Spleen (tissue), 11 donors: ENCODE data around the gene ZNRF3. TPM values are rescaled to one million over a fixed set of nuclear protein-coding genes. Genes with fewer than 3 reads are reported as not detected.

Source experiments
- DNase-seq: peaks from one replicate; pipeline ENCODE4 v3.0.0-alpha.2; 2020
- H3K27ac ChIP-seq, 8 donors: fragments of 200-600 bp; sonication (generic) in 7 of 8; 1 replicate in 4 of 8; 2 replicates in 4 of 8; pipeline versions ENCODE4 v1.5.0 to v1.8.0; 2016 to 2021; ENCODE audit warnings: inconsistent platforms in 4 of 8, mild to moderate bottlenecking in 4 of 8, moderate library complexity in 1 of 8
- H3K27me3 ChIP-seq, 7 donors: fragments of 200-600 bp; sonication (generic) in 6 of 7; replicated peaks in 1 of 7; 1 replicate in 4 of 7; 2 replicates in 3 of 7; pipeline versions ENCODE4 v1.5.0 to v1.8.0; 2016 to 2021; ENCODE audit warnings: inconsistent platforms in 3 of 7, mild to moderate bottlenecking in 1 of 7
- H3K36me3 ChIP-seq, 6 donors: fragments of 200-600 bp; sonication (generic) in 5 of 6; 1 replicate in 4 of 6; 2 replicates in 2 of 6; pipeline versions ENCODE4 v1.5.0 to v1.8.0; 2016 to 2021; ENCODE audit warnings: inconsistent platforms in 2 of 6
- H3K4me1 ChIP-seq, 6 donors: fragments of 200-600 bp; sonication (generic) in 5 of 6; 1 replicate in 3 of 6; 2 replicates in 3 of 6; pipeline versions ENCODE4 v1.5.0 to v1.8.0; 2016 to 2021; ENCODE audit warnings: inconsistent platforms in 3 of 6
- H3K4me3 ChIP-seq, 8 donors: fragments of 200-600 bp; sonication (generic) in 7 of 8; 1 replicate in 4 of 8; 2 replicates in 4 of 8; pipeline versions ENCODE4 v1.5.0 to v1.8.0; 2016 to 2021; ENCODE audit warnings: inconsistent platforms in 4 of 8, mild to moderate bottlenecking in 4 of 8, moderate library complexity in 2 of 8
- H3K9me3 ChIP-seq, 8 donors: fragments of 200-600 bp; sonication (generic) in 7 of 8; 1 replicate in 4 of 8; 2 replicates in 4 of 8; pipeline versions ENCODE4 v1.5.0 to v1.8.0; 2016 to 2021; ENCODE audit warnings: inconsistent platforms in 4 of 8
- POLR2A ChIP-seq, 3 donors: fragments of 450-650 bp; IDR thresholded peaks; one replicate each; pipeline ENCODE4 v1.5.1; 2017; ENCODE audit warnings: antibody characterized with exemption in 3 of 3, mild to moderate bottlenecking in 1 of 3
- POLR2AphosphoS5 ChIP-seq, 3 donors: sonication (generic); formaldehyde crosslinking; IDR thresholded peaks; one replicate each; pipeline ENCODE4 v1.5.1; 2017; ENCODE audit warnings: antibody characterized with exemption in 3 of 3
- WGBS, 5 donors: extraction: QIAGEN DNeasy Blood & Tissue Kit in 3 of 5; methylation state at CpG; one replicate each; pipeline versions ENCODE4 v1.1.5 to v1.1.7; 2013 to 2018; 5-methylcytosine and 5-hydroxymethylcytosine counted together
- intact Hi-C: fragments of 100-400 bp; cut with DNase I; formaldehyde crosslinking; loops from one replicate; pipeline ENCODE4 v1.15.0; 2023; ENCODE audit warnings: low total_unique reads
- polyA plus RNA-seq, 3 donors: library from polyadenylated mRNA; stranded (reverse); fragments of 200-250 nt; gene quantifications; one replicate each; pipeline ENCODE4 v1.2.1, GENCODE V29; 2013
- total RNA-seq, 7 donors: library from RNA; depleted of rRNA in 3 of 7; stranded (reverse); fragments of >200 nt in 3 of 7; fragmentation: NEBNext Ultra II Directional in 4 of 7; extraction: Animal tissue kit (Norgen Biotek cat#: 25700) in 4 of 7; gene quantifications; one replicate each; pipeline versions ENCODE4 v1.1.0 to v1.2.1, GENCODE V29; 2016 to 2021
- TF ChIP-seq, protein P1 (sequence below), 11 experiments: fragments of 200-600 bp in 7 of 11; fragments of 450-650 bp in 4 of 11; sonication (generic) in 4 of 11; IDR thresholded peaks in 8 of 11; conservative IDR thresholded peaks in 3 of 11; 1 replicate in 7 of 11; 2 replicates in 4 of 11; pipeline versions ENCODE4 v1.4.0 to v1.8.0; 2016 to 2021; ENCODE audit warnings: antibody characterized with exemption in 11 of 11, inconsistent platforms in 4 of 11, mild to moderate bottlenecking in 1 of 11
- donor health status: healthy with polysubstance abuse.
- donor health status: DM: no; HTN: no; CAD: no; lungs with moderate emphysema.
- donor health status: DM: no; HTN: no; CAD: no.
- donor health status: Bipolar disorder and iron deficiency.
- donor health status: healthy.
- donor health status: DM: no; HTN: no; CAD: no.
- donor health status: DM: yes; HTN: yes; CAD: no.

The ZNRF3 gene
- total and polyA plus RNA-seq, 10 donors = 0.15 to 4.5 (median 2.6) TPM

DNA sequence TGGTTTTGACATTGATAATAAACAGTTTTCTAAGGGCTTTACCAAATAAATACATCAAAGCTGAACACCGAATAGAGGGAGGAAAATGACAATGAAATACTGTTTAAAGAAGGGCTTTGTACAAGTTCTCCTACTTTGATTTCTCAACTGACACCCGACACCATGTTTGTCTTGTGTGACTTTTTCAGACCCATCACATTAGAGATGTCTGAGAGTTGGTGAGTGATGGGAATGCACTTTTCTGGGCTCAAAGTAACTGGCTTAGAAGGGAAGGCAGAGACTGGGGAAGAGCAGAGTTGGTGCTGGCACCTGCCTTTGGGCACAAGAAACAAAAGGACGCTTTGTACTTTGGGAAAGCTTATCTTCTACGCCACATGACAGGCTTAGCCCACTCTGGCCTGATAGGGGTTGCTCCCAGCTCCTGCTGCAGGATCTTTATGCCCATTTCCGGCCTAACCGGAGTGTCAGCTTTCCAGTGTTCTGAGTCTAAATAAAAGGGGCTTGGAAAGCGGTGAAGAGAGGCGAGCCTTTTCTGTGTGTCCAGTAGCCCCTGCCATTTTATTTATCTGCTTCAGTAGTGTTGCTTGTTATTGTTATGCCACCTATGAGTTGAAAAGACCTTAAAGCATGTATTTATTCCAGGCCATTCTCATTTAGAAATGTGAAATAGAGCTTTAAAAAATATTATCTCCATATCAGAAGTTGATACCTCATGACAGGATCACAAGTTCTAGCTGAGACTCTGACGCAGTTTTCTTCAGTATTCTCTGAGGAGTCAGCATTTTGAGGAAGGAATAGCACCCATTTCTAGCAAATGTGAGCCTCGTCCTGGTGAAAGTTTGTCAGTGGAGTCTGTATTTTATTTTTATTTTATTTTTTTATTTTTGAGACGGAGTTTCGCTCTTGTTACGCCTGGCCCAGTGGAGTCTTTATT lies 213.6 kb downstream of the ZNRF3 start:
- intact Hi-C loops = no loop called here
- no peaks in the 10 kb centered on the region for H3K27me3 ChIP-seq
- no peak overlapping the region for H3K27ac ChIP-seq
- H3K4me3 ChIP-seq = no peak overlapping the region
- WGBS, 5 donors = 88 to 96% (median 92%) methylated on average over 13 of the region's 13 CpGs
- no peak for DNase-seq
- no peak for TF ChIP-seq POLR2A (IDR thresholded peaks at IDR 0.05)
- TF ChIP-seq, protein P1, sequence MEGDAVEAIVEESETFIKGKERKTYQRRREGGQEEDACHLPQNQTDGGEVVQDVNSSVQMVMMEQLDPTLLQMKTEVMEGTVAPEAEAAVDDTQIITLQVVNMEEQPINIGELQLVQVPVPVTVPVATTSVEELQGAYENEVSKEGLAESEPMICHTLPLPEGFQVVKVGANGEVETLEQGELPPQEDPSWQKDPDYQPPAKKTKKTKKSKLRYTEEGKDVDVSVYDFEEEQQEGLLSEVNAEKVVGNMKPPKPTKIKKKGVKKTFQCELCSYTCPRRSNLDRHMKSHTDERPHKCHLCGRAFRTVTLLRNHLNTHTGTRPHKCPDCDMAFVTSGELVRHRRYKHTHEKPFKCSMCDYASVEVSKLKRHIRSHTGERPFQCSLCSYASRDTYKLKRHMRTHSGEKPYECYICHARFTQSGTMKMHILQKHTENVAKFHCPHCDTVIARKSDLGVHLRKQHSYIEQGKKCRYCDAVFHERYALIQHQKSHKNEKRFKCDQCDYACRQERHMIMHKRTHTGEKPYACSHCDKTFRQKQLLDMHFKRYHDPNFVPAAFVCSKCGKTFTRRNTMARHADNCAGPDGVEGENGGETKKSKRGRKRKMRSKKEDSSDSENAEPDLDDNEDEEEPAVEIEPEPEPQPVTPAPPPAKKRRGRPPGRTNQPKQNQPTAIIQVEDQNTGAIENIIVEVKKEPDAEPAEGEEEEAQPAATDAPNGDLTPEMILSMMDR (IDR thresholded peaks at IDR 0.05 in 8 of 11, conservative IDR thresholded peaks at IDR 0.05 in 3 of 11) = no peak
- no peak for TF ChIP-seq POLR2AphosphoS5 (IDR thresholded peaks at IDR 0.05)
- peaks cover 0 to 34% (median 0%) of the 10 kb centered on the region in 6 donors for H3K36me3 ChIP-seq
- H3K9me3 ChIP-seq = no peaks in the 10 kb centered on the region
- peaks cover 0 to 3% (median 0%) of the 10 kb centered on the region in 6 donors for H3K4me1 ChIP-seq

DNA sequence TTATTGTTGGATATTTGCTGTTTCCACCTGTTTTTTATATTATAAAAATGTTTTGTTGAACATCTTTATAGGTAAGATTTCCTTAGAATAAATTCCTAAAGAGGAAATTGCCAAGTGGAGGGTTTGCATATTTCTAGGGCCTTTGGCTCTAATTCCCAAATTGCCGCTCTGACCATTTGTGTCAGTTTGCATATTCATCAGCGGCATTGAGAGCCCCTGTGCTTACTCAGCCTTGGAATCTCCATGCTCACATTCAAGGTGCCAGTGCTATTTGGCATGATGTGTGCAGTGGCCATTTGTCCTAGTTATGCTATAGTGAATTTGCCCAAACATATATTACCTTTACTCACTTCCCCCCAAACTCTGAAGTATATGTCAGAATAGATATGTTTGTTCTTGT lies 214.9 kb downstream of the ZNRF3 start:
- TF ChIP-seq POLR2A (IDR thresholded peaks at IDR 0.05) = no peak
- no peak for TF ChIP-seq POLR2AphosphoS5 (IDR thresholded peaks at IDR 0.05)
- TF ChIP-seq, protein P1 (IDR thresholded peaks at IDR 0.05 in 8 of 11, conservative IDR thresholded peaks at IDR 0.05 in 3 of 11) = no peak
- WGBS, 5 donors = 91 to 99% (median 98%) methylated on average over 2 of the region's 2 CpGs
- Histone ChIP-seq H3K4me3 (no peak overlapping the region), H3K27ac (no peak overlapping the region), H3K27me3 (no peaks in the 10 kb centered on the region), H3K9me3 (no peaks in the 10 kb centered on the region), H3K4me1 (peaks cover 0 to 3% (median 0%) of the 10 kb centered on the region in 6 donors), H3K36me3 (peaks cover 0 to 34% (median 0%) of the 10 kb centered on the region in 6 donors)
- DNase-seq = no peak
- intact Hi-C loops = no loop called here

DNA sequence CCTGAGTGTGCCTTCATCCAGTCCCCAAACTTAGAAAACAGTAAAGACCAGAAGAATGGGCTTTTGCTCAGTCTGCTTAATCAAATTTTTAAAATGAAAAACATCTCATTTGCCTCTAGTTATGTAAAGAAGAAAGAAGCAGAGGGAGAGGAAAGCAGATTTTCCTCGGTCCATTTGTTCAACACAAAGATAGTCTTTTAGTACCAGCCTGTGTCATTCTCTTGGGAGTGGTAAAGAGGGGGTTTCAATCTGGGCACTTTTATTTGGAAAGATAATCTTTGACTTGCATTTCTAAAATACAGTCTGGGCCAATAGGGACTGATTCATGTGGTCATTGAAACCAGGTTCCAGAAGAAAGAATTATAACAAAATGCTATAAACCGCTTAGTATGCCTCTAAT lies 218.9 kb downstream of the ZNRF3 start:
- Histone ChIP-seq H3K4me1 (peaks cover 0 to 6% (median 0%) of the 10 kb centered on the region in 6 donors), H3K4me3 (no peak overlapping the region), H3K27me3 (peaks cover 0 to 7% (median 0%) of the 10 kb centered on the region in 7 donors), H3K9me3 (no peaks in the 10 kb centered on the region), H3K36me3 (peaks cover 0 to 23% (median 0%) of the 10 kb centered on the region in 6 donors), H3K27ac (no peak overlapping the region)
- TF ChIP-seq POLR2AphosphoS5 (IDR thresholded peaks at IDR 0.05) = no peak
- TF ChIP-seq POLR2A (IDR thresholded peaks at IDR 0.05) = no peak
- TF ChIP-seq, protein P1 (IDR thresholded peaks at IDR 0.05 in 8 of 11, conservative IDR thresholded peaks at IDR 0.05 in 3 of 11) = no peak
- 90 to 95% (median 94%) methylated on average over 2 of the region's 2 CpGs for WGBS, 5 donors
- intact Hi-C loops = no loop called here
- DNase-seq = no peak

DNA sequence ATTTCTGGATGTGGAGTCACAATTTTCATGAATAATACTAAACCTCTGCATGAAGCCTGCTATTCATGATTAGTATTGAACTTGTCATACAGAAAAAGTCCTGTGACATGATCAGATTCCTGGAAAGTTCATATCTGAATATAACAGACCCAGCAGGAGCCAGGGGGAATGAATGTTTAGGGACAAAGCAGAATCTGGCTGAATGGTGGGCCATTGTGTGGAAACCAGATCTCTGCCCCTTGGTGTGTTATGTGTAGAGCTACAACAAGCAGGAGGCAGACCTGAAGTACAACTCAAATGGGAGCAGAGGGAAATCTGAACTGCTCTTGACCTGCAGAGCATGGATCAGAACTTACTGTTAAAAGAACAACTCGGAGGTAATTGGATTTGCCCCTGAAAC lies 219.7 kb downstream of the ZNRF3 start:
- intact Hi-C loops = no loop called here
- no peak overlapping the region for H3K27ac ChIP-seq
- H3K9me3 ChIP-seq = no peaks in the 10 kb centered on the region
- peaks cover 0 to 23% (median 0%) of the 10 kb centered on the region in 6 donors for H3K36me3 ChIP-seq
- 74 to 92% (median 85%) methylated on average over 1 of the region's 1 CpG for WGBS, 5 donors
- no peak overlapping the region for H3K4me3 ChIP-seq
- DNase-seq = no peak
- H3K27me3 ChIP-seq = peaks cover 0 to 7% (median 0%) of the 10 kb centered on the region in 7 donors
- TF ChIP-seq POLR2AphosphoS5 (IDR thresholded peaks at IDR 0.05) (no peak), POLR2A (IDR thresholded peaks at IDR 0.05) (no peak)
- TF ChIP-seq, protein P1 (IDR thresholded peaks at IDR 0.05 in 8 of 11, conservative IDR thresholded peaks at IDR 0.05 in 3 of 11) = no peak
- H3K4me1 ChIP-seq = peaks cover 0 to 6% (median 0%) of the 10 kb centered on the region in 6 donors
